ENCODE measurements around the gene ADCY9.
A peak's percentile ranks its signal among the peaks of the same experiment; 100 is the strongest.

ADCY9 gene

DNA sequence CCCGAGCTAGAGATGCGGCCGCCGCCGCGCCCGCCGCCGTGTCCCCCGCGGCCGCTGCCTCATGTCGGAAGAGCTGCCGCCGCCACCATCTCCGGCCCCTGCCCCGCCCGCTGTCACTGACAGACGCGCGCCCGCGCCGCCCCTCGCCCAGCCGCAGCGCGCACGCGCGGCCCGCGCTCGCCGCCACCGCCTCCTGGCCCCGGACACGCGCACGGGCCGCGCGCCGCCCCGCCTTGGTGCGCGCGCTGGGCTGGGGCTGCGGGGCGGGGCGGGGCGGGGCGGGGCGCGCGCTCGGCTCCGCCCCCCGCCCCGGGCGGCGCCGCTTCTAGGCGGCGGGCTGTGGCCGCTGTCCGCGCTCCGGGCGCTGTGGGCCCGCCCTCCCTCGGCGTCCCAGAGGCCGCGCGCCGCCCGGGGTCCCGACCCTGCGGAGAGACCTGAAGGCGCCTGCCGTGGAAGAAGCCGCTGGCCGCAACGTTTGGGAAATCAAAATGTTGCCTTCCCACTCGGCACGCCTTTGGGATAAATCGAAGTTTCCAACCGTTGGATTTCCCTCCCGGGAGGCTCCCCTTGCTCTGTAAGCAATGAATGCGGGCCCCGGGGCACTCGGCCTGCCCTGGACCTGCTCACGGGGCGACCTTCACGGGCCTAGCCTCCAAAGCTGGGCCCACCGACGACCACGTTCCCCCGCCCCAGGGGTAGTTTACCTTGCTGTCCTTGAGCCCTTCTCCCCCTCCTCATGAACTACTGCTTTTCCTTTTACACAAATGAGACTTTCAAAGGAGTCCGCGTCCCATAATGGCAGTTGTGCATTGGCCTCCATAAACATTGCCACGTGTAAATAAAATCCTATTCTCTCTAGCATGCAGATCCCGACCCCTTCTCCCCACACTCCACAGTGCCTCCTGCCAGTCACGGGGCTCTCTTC lies at the start of gene ADCY9 (continued):
- TF ChIP-seq ZNF266 (tag by site-specific recombination; IDR thresholded peaks at IDR 0.05; ENCODE audit: low read depth) (no peak), ZFP69B (tag by site-specific recombination; IDR thresholded peaks at IDR 0.05) (peak; percentile 82), ZNF362 (tag by site-specific recombination; IDR thresholded peaks at IDR 0.05) (no peak), ZBTB49 (tag by site-specific recombination; IDR thresholded peaks at IDR 0.05; ENCODE audit: low read depth) (no peak), OVOL3 (tag by site-specific recombination; IDR thresholded peaks at IDR 0.05) (no peak), ZNF2 (tag by site-specific recombination; IDR thresholded peaks at IDR 0.05) (0 out of 2 replicates have a peak, but pooled peaks have one; percentile 21), ZNF132 (tag by site-specific recombination; IDR thresholded peaks at IDR 0.05; ENCODE audit: borderline replicate concordance) (no peak), WT1 (tag by site-specific recombination; IDR thresholded peaks at IDR 0.05) (no peak), ZNF624 (tag by site-specific recombination; IDR thresholded peaks at IDR 0.05) (no peak), ZNF112 (tag by site-specific recombination; IDR thresholded peaks at IDR 0.05) (no peak), SP7 (tag by site-specific recombination; IDR thresholded peaks at IDR 0.05) (0 out of 2 replicates have a peak, but pooled peaks have one; percentile 41), ZNF211 (tag by site-specific recombination; IDR thresholded peaks at IDR 0.05; ENCODE audit: low read depth) (no peak), TCF7L2 (IDR thresholded peaks at IDR 0.05; ENCODE audit: borderline replicate concordance, low read depth, low read length) (no peak), ZNF658 (tag by site-specific recombination; IDR thresholded peaks at IDR 0.05) (no peak), ZNF350 (tag by site-specific recombination; IDR thresholded peaks at IDR 0.05) (no peak), RBAK (tag by site-specific recombination; IDR thresholded peaks at IDR 0.05) (no peak), GLI2 (tag by site-specific recombination; IDR thresholded peaks at IDR 0.05; ENCODE audit: borderline replicate concordance, low read depth) (no peak), ZNF792 (tag by site-specific recombination; IDR thresholded peaks at IDR 0.05) (no peak), ZNF223 (tag by site-specific recombination; IDR thresholded peaks at IDR 0.05) (no peak), ZNF837 (tag by site-specific recombination; IDR thresholded peaks at IDR 0.05) (no peak)
- TF ChIP-seq, protein P1, sequence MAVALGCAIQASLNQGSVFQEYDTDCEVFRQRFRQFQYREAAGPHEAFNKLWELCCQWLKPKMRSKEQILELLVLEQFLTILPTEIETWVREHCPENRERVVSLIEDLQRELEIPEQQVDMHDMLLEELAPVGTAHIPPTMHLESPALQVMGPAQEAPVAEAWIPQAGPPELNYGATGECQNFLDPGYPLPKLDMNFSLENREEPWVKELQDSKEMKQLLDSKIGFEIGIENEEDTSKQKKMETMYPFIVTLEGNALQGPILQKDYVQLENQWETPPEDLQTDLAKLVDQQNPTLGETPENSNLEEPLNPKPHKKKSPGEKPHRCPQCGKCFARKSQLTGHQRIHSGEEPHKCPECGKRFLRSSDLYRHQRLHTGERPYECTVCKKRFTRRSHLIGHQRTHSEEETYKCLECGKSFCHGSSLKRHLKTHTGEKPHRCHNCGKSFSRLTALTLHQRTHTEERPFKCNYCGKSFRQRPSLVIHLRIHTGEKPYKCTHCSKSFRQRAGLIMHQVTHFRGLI (tag by site-specific recombination; IDR thresholded peaks at IDR 0.05), result no peak
- TF ChIP-seq, protein P2, sequence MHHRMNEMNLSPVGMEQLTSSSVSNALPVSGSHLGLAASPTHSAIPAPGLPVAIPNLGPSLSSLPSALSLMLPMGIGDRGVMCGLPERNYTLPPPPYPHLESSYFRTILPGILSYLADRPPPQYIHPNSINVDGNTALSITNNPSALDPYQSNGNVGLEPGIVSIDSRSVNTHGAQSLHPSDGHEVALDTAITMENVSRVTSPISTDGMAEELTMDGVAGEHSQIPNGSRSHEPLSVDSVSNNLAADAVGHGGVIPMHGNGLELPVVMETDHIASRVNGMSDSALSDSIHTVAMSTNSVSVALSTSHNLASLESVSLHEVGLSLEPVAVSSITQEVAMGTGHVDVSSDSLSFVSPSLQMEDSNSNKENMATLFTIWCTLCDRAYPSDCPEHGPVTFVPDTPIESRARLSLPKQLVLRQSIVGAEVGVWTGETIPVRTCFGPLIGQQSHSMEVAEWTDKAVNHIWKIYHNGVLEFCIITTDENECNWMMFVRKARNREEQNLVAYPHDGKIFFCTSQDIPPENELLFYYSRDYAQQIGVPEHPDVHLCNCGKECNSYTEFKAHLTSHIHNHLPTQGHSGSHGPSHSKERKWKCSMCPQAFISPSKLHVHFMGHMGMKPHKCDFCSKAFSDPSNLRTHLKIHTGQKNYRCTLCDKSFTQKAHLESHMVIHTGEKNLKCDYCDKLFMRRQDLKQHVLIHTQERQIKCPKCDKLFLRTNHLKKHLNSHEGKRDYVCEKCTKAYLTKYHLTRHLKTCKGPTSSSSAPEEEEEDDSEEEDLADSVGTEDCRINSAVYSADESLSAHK (tag by site-specific recombination; IDR thresholded peaks at IDR 0.05), result no peak
- TF ChIP-seq, protein P3, sequence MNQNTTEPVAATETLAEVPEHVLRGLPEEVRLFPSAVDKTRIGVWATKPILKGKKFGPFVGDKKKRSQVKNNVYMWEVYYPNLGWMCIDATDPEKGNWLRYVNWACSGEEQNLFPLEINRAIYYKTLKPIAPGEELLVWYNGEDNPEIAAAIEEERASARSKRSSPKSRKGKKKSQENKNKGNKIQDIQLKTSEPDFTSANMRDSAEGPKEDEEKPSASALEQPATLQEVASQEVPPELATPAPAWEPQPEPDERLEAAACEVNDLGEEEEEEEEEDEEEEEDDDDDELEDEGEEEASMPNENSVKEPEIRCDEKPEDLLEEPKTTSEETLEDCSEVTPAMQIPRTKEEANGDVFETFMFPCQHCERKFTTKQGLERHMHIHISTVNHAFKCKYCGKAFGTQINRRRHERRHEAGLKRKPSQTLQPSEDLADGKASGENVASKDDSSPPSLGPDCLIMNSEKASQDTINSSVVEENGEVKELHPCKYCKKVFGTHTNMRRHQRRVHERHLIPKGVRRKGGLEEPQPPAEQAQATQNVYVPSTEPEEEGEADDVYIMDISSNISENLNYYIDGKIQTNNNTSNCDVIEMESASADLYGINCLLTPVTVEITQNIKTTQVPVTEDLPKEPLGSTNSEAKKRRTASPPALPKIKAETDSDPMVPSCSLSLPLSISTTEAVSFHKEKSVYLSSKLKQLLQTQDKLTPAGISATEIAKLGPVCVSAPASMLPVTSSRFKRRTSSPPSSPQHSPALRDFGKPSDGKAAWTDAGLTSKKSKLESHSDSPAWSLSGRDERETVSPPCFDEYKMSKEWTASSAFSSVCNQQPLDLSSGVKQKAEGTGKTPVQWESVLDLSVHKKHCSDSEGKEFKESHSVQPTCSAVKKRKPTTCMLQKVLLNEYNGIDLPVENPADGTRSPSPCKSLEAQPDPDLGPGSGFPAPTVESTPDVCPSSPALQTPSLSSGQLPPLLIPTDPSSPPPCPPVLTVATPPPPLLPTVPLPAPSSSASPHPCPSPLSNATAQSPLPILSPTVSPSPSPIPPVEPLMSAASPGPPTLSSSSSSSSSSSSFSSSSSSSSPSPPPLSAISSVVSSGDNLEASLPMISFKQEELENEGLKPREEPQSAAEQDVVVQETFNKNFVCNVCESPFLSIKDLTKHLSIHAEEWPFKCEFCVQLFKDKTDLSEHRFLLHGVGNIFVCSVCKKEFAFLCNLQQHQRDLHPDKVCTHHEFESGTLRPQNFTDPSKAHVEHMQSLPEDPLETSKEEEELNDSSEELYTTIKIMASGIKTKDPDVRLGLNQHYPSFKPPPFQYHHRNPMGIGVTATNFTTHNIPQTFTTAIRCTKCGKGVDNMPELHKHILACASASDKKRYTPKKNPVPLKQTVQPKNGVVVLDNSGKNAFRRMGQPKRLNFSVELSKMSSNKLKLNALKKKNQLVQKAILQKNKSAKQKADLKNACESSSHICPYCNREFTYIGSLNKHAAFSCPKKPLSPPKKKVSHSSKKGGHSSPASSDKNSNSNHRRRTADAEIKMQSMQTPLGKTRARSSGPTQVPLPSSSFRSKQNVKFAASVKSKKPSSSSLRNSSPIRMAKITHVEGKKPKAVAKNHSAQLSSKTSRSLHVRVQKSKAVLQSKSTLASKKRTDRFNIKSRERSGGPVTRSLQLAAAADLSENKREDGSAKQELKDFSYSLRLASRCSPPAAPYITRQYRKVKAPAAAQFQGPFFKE (tag by site-specific recombination; IDR thresholded peaks at IDR 0.05; ENCODE audit: borderline replicate concordance), result no peak
- TF ChIP-seq, protein P4, sequence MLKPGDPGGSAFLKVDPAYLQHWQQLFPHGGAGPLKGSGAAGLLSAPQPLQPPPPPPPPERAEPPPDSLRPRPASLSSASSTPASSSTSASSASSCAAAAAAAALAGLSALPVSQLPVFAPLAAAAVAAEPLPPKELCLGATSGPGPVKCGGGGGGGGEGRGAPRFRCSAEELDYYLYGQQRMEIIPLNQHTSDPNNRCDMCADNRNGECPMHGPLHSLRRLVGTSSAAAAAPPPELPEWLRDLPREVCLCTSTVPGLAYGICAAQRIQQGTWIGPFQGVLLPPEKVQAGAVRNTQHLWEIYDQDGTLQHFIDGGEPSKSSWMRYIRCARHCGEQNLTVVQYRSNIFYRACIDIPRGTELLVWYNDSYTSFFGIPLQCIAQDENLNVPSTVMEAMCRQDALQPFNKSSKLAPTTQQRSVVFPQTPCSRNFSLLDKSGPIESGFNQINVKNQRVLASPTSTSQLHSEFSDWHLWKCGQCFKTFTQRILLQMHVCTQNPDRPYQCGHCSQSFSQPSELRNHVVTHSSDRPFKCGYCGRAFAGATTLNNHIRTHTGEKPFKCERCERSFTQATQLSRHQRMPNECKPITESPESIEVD (tag by site-specific recombination; IDR thresholded peaks at IDR 0.05), result no peak
